Bone marrow (tissue), 2 donors: ENCODE results near the gene YAP1.
"Not testable (repeated sequence)": the region's sequence is repeated elsewhere in the genome, so short reads cannot be mapped to it uniquely, and the experiment has no call there.

Experiments
- DNase-seq, 2 donors: peaks; one replicate each; lab custom pipeline; 2025; lab: John Stamatoyannopoulos, UW

YAP1 gene

GRCh38 chr11:102240502-102240901 lies 130.3 kb downstream of the YAP1 start:
- DNase-seq: no peak

- DNase-seq: no peak
These were observed 130.8 kb downstream of the YAP1 start for GRCh38 chr11:102241026-102241425.

GRCh38 chr11:102243399-102243884 lies 133.2 kb downstream of the YAP1 start:
- no peak for DNase-seq

- no peak for DNase-seq
These were observed 134.6 kb downstream of the YAP1 start for GRCh38 chr11:102244681-102245409.

- no peak for DNase-seq
These were observed 141.2 kb downstream of the YAP1 start for GRCh38 chr11:102251423-102251822.

GRCh38 chr11:102252339-102252891 lies 142.2 kb downstream of the YAP1 start:
- DNase-seq: no peak

GRCh38 chr11:102253020-102253715 lies 142.9 kb downstream of the YAP1 start:
- no peak for DNase-seq

GRCh38 chr11:102254047-102254446 lies 143.8 kb downstream of the YAP1 start:
- no peak for DNase-seq

- DNase-seq: no peak
These were observed 146.0 kb downstream of the YAP1 start for GRCh38 chr11:102256251-102256650.

GRCh38 chr11:102260241-102260640 lies 150.0 kb downstream of the YAP1 start:
- DNase-seq: no peak

- DNase-seq: no peak
These were observed 153.2 kb downstream of the YAP1 start for GRCh38 chr11:102263379-102264003.

- not testable (repeated sequence) for DNase-seq
These were observed 154.5 kb downstream of the YAP1 start for GRCh38 chr11:102264704-102265103.

- DNase-seq: no peak
These were observed 155.9 kb downstream of the YAP1 start for GRCh38 chr11:102266099-102266498.

- DNase-seq: no peak
These were observed 157.4 kb downstream of the YAP1 start for GRCh38 chr11:102267609-102268008.

GRCh38 chr11:102268083-102268984 lies 158.1 kb downstream of the YAP1 start:
- no peak for DNase-seq

- no peak for DNase-seq
These were observed 158.8 kb downstream of the YAP1 start for GRCh38 chr11:102268985-102269470.

GRCh38 chr11:102269927-102270326 lies 159.7 kb downstream of the YAP1 start:
- no peak for DNase-seq

GRCh38 chr11:102272047-102272824 lies 162.0 kb downstream of the YAP1 start:
- DNase-seq: no peak

GRCh38 chr11:102274628-102275027 lies 164.4 kb downstream of the YAP1 start:
- DNase-seq: no peak

GRCh38 chr11:102276362-102276761 lies 166.1 kb downstream of the YAP1 start:
- DNase-seq: no peak

- no peak for DNase-seq
These were observed 166.5 kb downstream of the YAP1 start for GRCh38 chr11:102276783-102277182.
